ENCODE results near the gene ME1. TPM values are rescaled to one million over a fixed set of nuclear protein-coding genes. Genes with fewer than 3 reads are reported as not detected.

Gene ME1
- total RNA-seq, 2 donors from 2014 or later: 7.5 to 15.4 TPM

DNA sequence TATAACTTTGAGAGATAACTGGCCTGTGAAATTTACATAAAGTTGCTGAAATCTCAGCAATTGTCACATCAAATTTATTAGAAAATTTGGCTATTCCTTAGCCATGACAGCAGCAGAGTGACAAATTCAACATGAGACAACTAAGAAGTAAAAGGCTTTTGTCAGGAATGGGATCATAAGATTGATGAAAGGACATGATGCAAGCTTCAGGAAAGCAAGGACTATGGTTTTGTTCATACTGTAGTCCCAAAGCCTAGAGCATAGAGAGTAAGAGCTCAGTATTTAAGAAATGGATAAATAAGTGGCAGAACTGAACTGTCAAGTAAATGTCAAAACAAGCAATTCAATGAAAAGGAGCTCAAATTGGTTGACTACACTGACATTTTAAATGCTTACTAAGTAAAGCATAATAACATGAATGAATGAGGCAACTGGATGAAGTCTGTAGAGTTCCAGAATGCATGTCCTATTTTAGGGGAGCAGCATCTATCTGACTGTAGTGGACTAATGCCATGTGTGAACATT, 250.4 kb downstream of the ME1 start:
- TF ChIP-seq, protein P1, sequence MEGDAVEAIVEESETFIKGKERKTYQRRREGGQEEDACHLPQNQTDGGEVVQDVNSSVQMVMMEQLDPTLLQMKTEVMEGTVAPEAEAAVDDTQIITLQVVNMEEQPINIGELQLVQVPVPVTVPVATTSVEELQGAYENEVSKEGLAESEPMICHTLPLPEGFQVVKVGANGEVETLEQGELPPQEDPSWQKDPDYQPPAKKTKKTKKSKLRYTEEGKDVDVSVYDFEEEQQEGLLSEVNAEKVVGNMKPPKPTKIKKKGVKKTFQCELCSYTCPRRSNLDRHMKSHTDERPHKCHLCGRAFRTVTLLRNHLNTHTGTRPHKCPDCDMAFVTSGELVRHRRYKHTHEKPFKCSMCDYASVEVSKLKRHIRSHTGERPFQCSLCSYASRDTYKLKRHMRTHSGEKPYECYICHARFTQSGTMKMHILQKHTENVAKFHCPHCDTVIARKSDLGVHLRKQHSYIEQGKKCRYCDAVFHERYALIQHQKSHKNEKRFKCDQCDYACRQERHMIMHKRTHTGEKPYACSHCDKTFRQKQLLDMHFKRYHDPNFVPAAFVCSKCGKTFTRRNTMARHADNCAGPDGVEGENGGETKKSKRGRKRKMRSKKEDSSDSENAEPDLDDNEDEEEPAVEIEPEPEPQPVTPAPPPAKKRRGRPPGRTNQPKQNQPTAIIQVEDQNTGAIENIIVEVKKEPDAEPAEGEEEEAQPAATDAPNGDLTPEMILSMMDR (conservative IDR thresholded peaks at IDR 0.05): no peak
- no peaks in the 10 kb centered on the region for H3K27me3 Mint-ChIP-seq (ENCODE audit: insufficient read depth)
- Histone ChIP-seq H3K4me1 (ENCODE audit: control insufficient read depth, insufficient read depth, low read length) (no peaks in the 10 kb centered on the region), H3K27me3 (ENCODE audit: control insufficient read depth, insufficient read depth, low read length, poor library complexity, severe bottlenecking) (no peaks in the 10 kb centered on the region), H3K4me3 (ENCODE audit: low read length) (no peak overlapping the region), H3K9me3 (ENCODE audit: control insufficient read depth, low read length) (no peaks in the 10 kb centered on the region), H3K36me3 (ENCODE audit: control insufficient read depth, insufficient read depth, low read length) (peaks cover 92% of the 10 kb centered on the region), H3K27ac (ENCODE audit: low read depth, low read length) (no peak overlapping the region), H3K9ac (ENCODE audit: extremely low read depth, low read length, poor library complexity, severe bottlenecking) (no peak overlapping the region)
- H3K27ac Mint-ChIP-seq: no peak overlapping the region
- no peak overlapping the region for H3K4me3 Mint-ChIP-seq
- peaks cover 62% of the 10 kb centered on the region for H3K36me3 Mint-ChIP-seq (ENCODE audit: low read depth)
- H3K9me3 Mint-ChIP-seq: no peaks in the 10 kb centered on the region
- no peaks in the 10 kb centered on the region for H3K4me1 Mint-ChIP-seq
- DNase-seq: no peak

DNA sequence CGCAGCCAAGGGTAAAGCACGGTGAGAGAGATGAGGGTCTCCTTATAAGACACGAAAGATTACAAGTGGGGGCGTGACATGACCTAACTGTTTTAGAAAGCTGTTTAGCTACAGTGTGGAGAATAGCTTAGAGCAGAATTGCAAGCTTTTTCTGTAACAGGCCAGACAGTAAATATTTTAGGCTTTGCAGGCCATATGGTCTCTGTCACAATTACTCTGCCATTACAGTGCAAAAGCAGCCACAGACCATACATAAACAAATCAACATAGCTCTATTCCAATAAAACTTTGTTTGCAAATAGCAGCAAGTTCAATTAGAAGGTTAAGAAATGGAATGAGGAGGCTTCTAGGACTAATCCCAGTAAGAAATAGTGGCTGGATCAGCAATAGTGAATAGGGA, 254.6 kb downstream of the ME1 start:
- H3K9ac ChIP-seq (ENCODE audit: extremely low read depth, low read length, poor library complexity, severe bottlenecking): no peak overlapping the region
- H3K27me3 ChIP-seq (ENCODE audit: control insufficient read depth, insufficient read depth, low read length, poor library complexity, severe bottlenecking): no peaks in the 10 kb centered on the region
- Mint-ChIP-seq H3K36me3 (ENCODE audit: low read depth) (peaks cover 66% of the 10 kb centered on the region), H3K4me3 (no peak overlapping the region), H3K4me1 (no peaks in the 10 kb centered on the region), H3K27ac (no peak overlapping the region), H3K27me3 (ENCODE audit: insufficient read depth) (no peaks in the 10 kb centered on the region), H3K9me3 (no peaks in the 10 kb centered on the region)
- no peaks in the 10 kb centered on the region for H3K4me1 ChIP-seq (ENCODE audit: control insufficient read depth, insufficient read depth, low read length)
- no peak overlapping the region for H3K27ac ChIP-seq (ENCODE audit: low read depth, low read length)
- H3K4me3 ChIP-seq (ENCODE audit: low read length): no peak overlapping the region
- 92 to 95% methylated on average over 4 of the region's 4 CpGs for WGBS, 2 experiments (ENCODE audit: insufficient coverage in 1 of 2, insufficient read length in 1 of 2)
- TF ChIP-seq, protein P1 (conservative IDR thresholded peaks at IDR 0.05): no peak
- H3K9me3 ChIP-seq (ENCODE audit: control insufficient read depth, low read length): no peaks in the 10 kb centered on the region
- H3K36me3 ChIP-seq (ENCODE audit: control insufficient read depth, insufficient read depth, low read length): peaks cover 94% of the 10 kb centered on the region
- no peak for DNase-seq

DNA sequence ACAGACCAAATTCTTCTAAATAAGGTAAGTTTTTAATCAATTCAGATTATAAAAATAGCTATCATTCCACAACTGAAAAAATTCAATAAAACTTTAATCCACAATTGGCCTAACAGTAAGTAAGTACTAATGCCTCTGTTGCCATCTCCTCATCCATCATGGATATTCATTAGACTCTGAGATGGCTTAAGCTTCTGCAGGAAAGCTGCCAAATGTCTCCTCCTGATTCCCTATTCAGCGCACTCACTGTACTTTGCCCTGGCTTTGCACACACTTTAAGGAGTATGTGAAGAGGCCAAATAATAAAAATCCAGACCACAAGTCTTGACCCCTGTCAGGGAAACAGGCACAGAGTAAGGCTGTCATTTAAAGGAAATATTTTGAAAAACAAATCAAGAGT, 261.3 kb downstream of the ME1 start:
- no peak overlapping the region for H3K4me3 ChIP-seq (ENCODE audit: low read length)
- no peaks in the 10 kb centered on the region for H3K4me1 ChIP-seq (ENCODE audit: control insufficient read depth, insufficient read depth, low read length)
- no peak for DNase-seq
- no peak overlapping the region for H3K4me3 Mint-ChIP-seq
- H3K36me3 ChIP-seq (ENCODE audit: control insufficient read depth, insufficient read depth, low read length): peaks cover 95% of the 10 kb centered on the region
- H3K9ac ChIP-seq (ENCODE audit: extremely low read depth, low read length, poor library complexity, severe bottlenecking): no peak overlapping the region
- H3K27me3 Mint-ChIP-seq (ENCODE audit: insufficient read depth): no peaks in the 10 kb centered on the region
- no peaks in the 10 kb centered on the region for H3K9me3 ChIP-seq (ENCODE audit: control insufficient read depth, low read length)
- no peaks in the 10 kb centered on the region for H3K27me3 ChIP-seq (ENCODE audit: control insufficient read depth, insufficient read depth, low read length, poor library complexity, severe bottlenecking)
- H3K9me3 Mint-ChIP-seq: no peaks in the 10 kb centered on the region
- TF ChIP-seq, protein P1 (conservative IDR thresholded peaks at IDR 0.05): no peak
- H3K27ac Mint-ChIP-seq: no peak overlapping the region
- H3K36me3 Mint-ChIP-seq (ENCODE audit: low read depth): peaks cover 73% of the 10 kb centered on the region
- H3K4me1 Mint-ChIP-seq: no peaks in the 10 kb centered on the region
- H3K27ac ChIP-seq (ENCODE audit: low read depth, low read length): no peak overlapping the region
- 100% methylated on average over 1 of the region's 1 CpG; no CpG with 5 or more reads in 1 of the 2 experiments for WGBS, 2 experiments (ENCODE audit: insufficient coverage in 1 of 2, insufficient read length in 1 of 2)
